ENCODE data around the gene PREP.

Gene PREP

GRCh38 chr6:105320765-105321164 lies 82.1 kb downstream of the PREP start:
- no peak overlapping the region for H3K27ac ChIP-seq (ENCODE audit: extremely low read depth, low read depth, low read length)
- ChIA-PET CTCF (interaction anchor here (0.7 kb wide), 1 partner anchor 13 kb away, joined by 3 read pairs; no protein-coding TSS in a partner anchor), POLR2A (no interaction called here)
- H3K36me3 ChIP-seq (ENCODE audit: control insufficient read depth in 2 of 2, insufficient read depth in 1 of 2, low read length in 2 of 2) = peaks cover 0 to 51% of the 10 kb centered on the region in 2 experiments; a peak in 1 of 3 replicates
- H3K4me3 ChIP-seq (ENCODE audit: low read depth, low read length) = no peak overlapping the region
- TF ChIP-seq ZNF596 (tag by site-specific recombination; IDR thresholded peaks at IDR 0.05) (no peak), ZNF112 (tag by site-specific recombination; IDR thresholded peaks at IDR 0.05) (no peak), ZNF398 (tag by site-specific recombination; IDR thresholded peaks at IDR 0.05) (no peak), ZNF510 (tag by site-specific recombination; IDR thresholded peaks at IDR 0.05; ENCODE audit: insufficient replicate concordance) (no peak), KLF1 (tag by site-specific recombination; IDR thresholded peaks at IDR 0.05) (no peak), ZNF621 (tag by site-specific recombination; IDR thresholded peaks at IDR 0.05) (no peak), ZNF704 (tag by site-specific recombination; IDR thresholded peaks at IDR 0.05) (no peak), ZNF223 (tag by site-specific recombination; IDR thresholded peaks at IDR 0.05) (no peak), SCRT2 (tag by site-specific recombination; IDR thresholded peaks at IDR 0.05) (no peak), ZNF791 (tag by site-specific recombination; IDR thresholded peaks at IDR 0.05) (no peak), ZFP37 (tag by site-specific recombination; IDR thresholded peaks at IDR 0.05) (no peak), ZNF629 (tag by site-specific recombination; IDR thresholded peaks at IDR 0.05) (no peak), REST (tag by site-specific recombination; IDR thresholded peaks at IDR 0.05) (no peak), ZNF174 (tag by site-specific recombination; IDR thresholded peaks at IDR 0.05) (no peak), ZNF214 (tag by site-specific recombination; IDR thresholded peaks at IDR 0.05; ENCODE audit: borderline replicate concordance) (no peak), ZNF664 (tag by site-specific recombination; IDR thresholded peaks at IDR 0.05) (no peak), ZNF280C (tag by site-specific recombination; IDR thresholded peaks at IDR 0.05) (no peak), ZBTB11 (tag by site-specific recombination; conservative IDR thresholded peaks at IDR 0.05; ENCODE audit: low read depth) (no peak)
- no peaks in the 10 kb centered on the region for H3K4me1 ChIP-seq (ENCODE audit: control insufficient read depth, insufficient read depth, low read length)
- no peaks in the 10 kb centered on the region for H3K9me3 ChIP-seq (ENCODE audit: control insufficient read depth, insufficient read depth, low read depth, low read length)
